GM23248 (cell line): ENCODE results near the gene PCA3. TPM values are rescaled to one million over a fixed set of nuclear protein-coding genes. Genes with fewer than 3 reads are reported as not detected.

Source experiments
- DNase-seq: peaks from one replicate; pipeline ENCODE4 v3.0.0-alpha.2; 2015
- H2AFZ ChIP-seq: fragments of 200-600 bp; sonication (generic); 2 replicates; pipeline ENCODE4 v1.6.1; 2016; ENCODE audit warnings: antibody characterized with exemption
- H3F3A ChIP-seq: fragments of 200-600 bp; sonication (generic); 2 replicates; pipeline ENCODE4 v1.6.1; 2016; ENCODE audit warnings: mild to moderate bottlenecking, antibody characterized with exemption, mixed run types; ENCODE audit not compliant: insufficient read depth
- H3K27ac ChIP-seq: fragments of 200-600 bp; sonication (generic); 2 replicates; pipeline ENCODE4 v1.5.1; 2016; ENCODE audit warnings: mild to moderate bottlenecking
- H3K27me3 ChIP-seq: fragments of 200-600 bp; sonication (generic); replicated peaks from 2 replicates; pipeline ENCODE4 v1.6.1; 2016; ENCODE audit warnings: mild to moderate bottlenecking; ENCODE audit not compliant: insufficient read depth
- H3K36me3 ChIP-seq: fragments of 200-600 bp; sonication (generic); 2 replicates; pipeline ENCODE4 v1.6.1; 2016; ENCODE audit warnings: low read depth, mild to moderate bottlenecking
- H3K4me1 ChIP-seq: fragments of 200-600 bp; sonication (generic); 2 replicates; pipeline ENCODE4 v1.6.1; 2016; ENCODE audit warnings: mild to moderate bottlenecking; ENCODE audit not compliant: insufficient read depth
- H3K4me2 ChIP-seq: fragments of 200-600 bp; sonication (generic); one replicate; pipeline ENCODE4 v1.6.1; 2016; ENCODE audit warnings: mild to moderate bottlenecking; ENCODE audit not compliant: unreplicated experiment
- H3K4me3 ChIP-seq: fragments of 200-600 bp; sonication (generic); 2 replicates; pipeline ENCODE4 v1.5.1; 2016; ENCODE audit warnings: mild to moderate bottlenecking
- H3K79me2 ChIP-seq: fragments of 200-600 bp; sonication (generic); 2 replicates; pipeline ENCODE4 v1.6.1; 2016; ENCODE audit warnings: mild to moderate bottlenecking; ENCODE audit not compliant: insufficient read depth
- H3K9ac ChIP-seq: fragments of 200-600 bp; sonication (generic); 2 replicates; pipeline ENCODE4 v1.6.1; 2016; ENCODE audit warnings: mild to moderate bottlenecking
- H3K9me2 ChIP-seq: fragments of 200-600 bp; sonication (generic); 2 replicates; pipeline ENCODE4 v1.6.1; 2016; ENCODE audit warnings: mixed run types, mild to moderate bottlenecking, moderate library complexity; ENCODE audit not compliant: insufficient read depth
- H3K9me3 ChIP-seq: fragments of 200-600 bp; sonication (generic); one replicate; pipeline ENCODE4 v1.6.1; 2017; ENCODE audit warnings: low read depth
- H4K20me1 ChIP-seq: fragments of 200-600 bp; sonication (generic); 2 replicates; pipeline ENCODE4 v1.6.0; 2016; ENCODE audit not compliant: insufficient read depth
- EZH2 ChIP-seq: fragments of 200-600 bp; sonication (generic); IDR thresholded peaks from 2 replicates; pipeline ENCODE4 v1.6.1; 2018; ENCODE audit warnings: antibody characterized with exemption, mild to moderate bottlenecking; ENCODE audit not compliant: insufficient read depth, poor library complexity, severe bottlenecking
- EZH2phosphoT487 ChIP-seq: fragments of 200-600 bp; sonication (generic); IDR thresholded peaks from 2 replicates; pipeline ENCODE4 v1.6.1; 2018; ENCODE audit warnings: antibody characterized with exemption, moderate library complexity, mild to moderate bottlenecking, low read depth; ENCODE audit not compliant: insufficient read depth
- WGBS, 2 experiments: methylation state at CpG; one replicate each; pipeline ENCODE4 v1.1.6; 2015 to 2017; ENCODE audit warnings: low lambda C conversion rate in 2 of 2, low coverage in 1 of 2; ENCODE audit errors: missing lambda C conversion rate in 2 of 2; 5-methylcytosine and 5-hydroxymethylcytosine counted together
- in situ Hi-C: fragments of 300-500 bp; cut with MboI; formaldehyde crosslinking; loops from 2 replicates; pipeline ENCODE4 v1.15.0; 2020
- polyA plus RNA-seq: library from polyadenylated mRNA; unstranded; fragments of >200 nt; fragmentation: Nextera tagmentation; extraction: Ambion mirVana; gene quantifications from 2 replicates; pipeline ENCODE4 v1.2.1, GENCODE V29; 2016
- small RNA-seq: library from RNA; depleted of rRNA; stranded (forward); fragments of <200 nt; gene quantifications from one replicate; pipeline ENCODE3, GENCODE V24; 2014; ENCODE audit warnings: low read depth, low replicate concordance
- total RNA-seq: library from RNA; depleted of rRNA; stranded (reverse); fragments of >200 nt; shearing (Covaris generic); gene quantifications from 2 replicates; pipeline ENCODE4 v1.2.3, GENCODE V29; 2014; rRNA removed

The PCA3 gene
- total and polyA plus RNA-seq, 2 experiments from 2014 or later: not detected

DNA sequence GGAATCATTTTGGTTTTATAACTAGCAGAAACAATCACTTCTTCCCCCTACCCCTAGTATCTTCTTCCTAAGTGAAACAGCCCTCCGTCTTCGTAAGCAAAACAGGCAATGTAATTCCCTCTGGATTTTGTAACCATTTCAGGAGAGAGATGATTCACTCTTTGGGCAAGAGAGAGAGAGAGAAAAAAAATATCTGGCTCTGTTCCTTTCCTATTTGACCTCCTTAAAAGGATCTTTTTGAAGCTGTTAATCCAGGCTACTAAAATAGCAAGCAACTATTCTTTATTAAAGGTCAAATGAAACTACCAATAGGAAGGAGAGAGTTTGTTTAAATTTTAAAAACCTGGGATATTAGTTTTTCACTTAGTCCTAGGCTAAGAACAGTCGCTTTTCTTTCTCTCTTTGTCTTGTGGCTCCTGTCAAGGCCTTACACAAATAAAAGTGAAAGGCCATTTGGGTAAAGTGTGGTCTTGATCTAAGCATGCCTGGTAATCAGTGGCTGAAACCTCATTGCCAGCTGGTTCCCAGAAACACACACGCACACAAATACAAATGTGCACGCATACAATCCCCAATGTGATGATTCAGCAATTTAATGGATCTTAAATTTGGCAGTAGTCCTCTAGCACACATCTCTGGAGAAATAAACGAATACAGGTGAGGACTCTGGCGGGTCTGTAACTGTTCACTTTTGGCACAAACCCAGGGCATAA, 71.5 kb downstream of the PCA3 start:
- H3K79me2 ChIP-seq: no peaks in the 10 kb centered on the region
- peak overlapping the region; percentile 74 for H2AFZ ChIP-seq
- H3K9me3 ChIP-seq: no peaks in the 10 kb centered on the region
- no peak for TF ChIP-seq EZH2
- TF ChIP-seq EZH2phosphoT487: no peak
- DNase-seq: peak; percentile 88
- H4K20me1 ChIP-seq: no peaks in the 10 kb centered on the region
- peak overlapping the region; percentile 60 for H3K4me3 ChIP-seq
- peak overlapping the region; percentile 78 for H3K4me2 ChIP-seq
- H3K27ac ChIP-seq: peak overlapping the region; percentile 87
- H3K27me3 ChIP-seq: no peaks in the 10 kb centered on the region
- 4 to 8% methylated on average over 7 of the region's 7 CpGs for WGBS, 2 experiments
- peak overlapping the region; percentile 69 for H3K9ac ChIP-seq
- H3K9me2 ChIP-seq: no peaks in the 10 kb centered on the region
- H3F3A ChIP-seq: peaks cover 26% of the 10 kb centered on the region; the same call in 1 of the 2 replicates
- peaks cover 29% of the 10 kb centered on the region for H3K4me1 ChIP-seq
- in situ Hi-C loops: no loop called here
- H3K36me3 ChIP-seq: no peaks in the 10 kb centered on the region

Small RNA genes lying within 50 kb of the gene (small RNA-seq; reads per million reads assigned to genes)
- gene AL359314.1: not detected

Other genes with a start within 250 kb of the PCA3 start
- gene PRUNE2, start 141.7 kb downstream of the PCA3 start, total RNA-seq: 6.8 and 8.8 TPM in 2 replicates
- gene PRUNE2, start 141.7 kb downstream of the PCA3 start, polyA plus RNA-seq: 2.0 and 2.8 TPM in 2 replicates